ENCODE measurements around the gene INAFM1.

DNA sequence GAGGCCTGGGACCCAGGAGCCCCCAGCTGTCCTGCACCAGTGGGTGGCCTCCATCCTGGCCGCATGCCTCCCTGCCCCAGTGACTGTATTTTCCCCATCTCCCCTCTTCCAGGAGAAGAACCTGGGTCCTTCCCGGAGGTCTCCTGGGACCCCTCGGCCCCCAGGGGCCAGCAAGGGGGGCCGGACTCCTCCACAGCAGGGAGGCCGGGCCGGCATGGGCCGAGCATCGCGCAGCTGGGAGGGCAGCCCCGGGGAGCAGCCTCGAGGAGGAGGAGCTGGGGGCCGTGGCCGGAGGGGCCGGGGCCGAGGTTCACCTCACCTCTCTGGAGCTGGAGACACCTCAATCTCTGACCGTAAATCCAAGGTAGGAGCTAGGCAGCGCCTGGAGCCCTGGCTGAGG, 14.2 kb upstream of the INAFM1 start:
- TF ChIP-seq CTCF (IDR thresholded peaks at IDR 0.05) (no peak), POLR2AphosphoS5 (IDR thresholded peaks at IDR 0.05) (no peak)
